ENCODE results near the gene DAGLA. TPM values are rescaled to one million over a fixed set of nuclear protein-coding genes. Genes with fewer than 3 reads are reported as not detected.

Gene DAGLA
- total and polyA plus RNA-seq, 2 of the 13 experiments (the other 11 are each of a cell fraction or from before 2014, with no cell fraction given) = 2.6 to 3.9 TPM

DNA sequence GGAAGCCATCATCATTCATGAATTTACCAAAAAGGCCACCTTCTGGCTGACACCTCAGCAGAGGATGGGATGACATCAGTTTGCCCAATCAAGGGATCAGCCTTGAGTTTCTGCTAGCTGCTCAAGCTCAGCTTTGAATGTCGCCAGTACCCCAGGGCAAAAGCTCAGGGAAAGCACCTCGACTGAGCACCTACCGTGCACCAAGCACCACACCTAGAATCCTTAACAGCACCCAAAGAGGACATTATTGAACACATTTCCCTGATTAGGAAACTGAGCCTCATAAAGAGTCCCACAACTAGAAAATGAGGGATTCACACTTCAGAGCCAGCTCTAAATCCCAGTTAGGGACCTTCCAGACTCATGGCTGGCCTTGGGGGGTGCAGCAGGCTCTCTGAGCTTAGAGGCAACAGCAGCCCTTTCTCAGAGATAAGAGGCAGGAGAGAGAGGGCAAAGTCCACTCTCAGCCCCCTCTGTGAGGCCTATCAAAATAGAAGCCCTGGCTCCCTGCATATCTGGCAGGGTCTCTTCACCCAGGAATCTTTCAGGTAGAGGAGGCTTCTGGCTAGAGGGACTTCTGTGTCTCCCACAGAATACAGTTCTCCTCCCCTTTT lies 13.4 kb upstream of the DAGLA start (continued):
- TF ChIP-seq ZNF746 (CRISPR knock-in tag; IDR thresholded peaks at IDR 0.05) (no peak), ZMYM4 (CRISPR knock-in tag; IDR thresholded peaks at IDR 0.05) (0 out of 2 replicates have a peak, but pooled peaks have one; percentile 24), SP5 (CRISPR knock-in tag; IDR thresholded peaks at IDR 0.05; ENCODE audit: borderline replicate concordance, low read depth) (no peak; the same call in 1 of the 2 replicates), MED1 (CRISPR knock-in tag; IDR thresholded peaks at IDR 0.05) (peak; percentile 38; the same call in 1 of the 2 replicates), HOXA3 (CRISPR knock-in tag; IDR thresholded peaks at IDR 0.05) (peak; percentile 54; the same call in 1 of the 2 replicates), FOXO4 (CRISPR knock-in tag; conservative IDR thresholded peaks at IDR 0.05) (no peak), ZFX (CRISPR knock-in tag; IDR thresholded peaks at IDR 0.05; ENCODE audit: low read depth) (peak; percentile 38; the same call in 1 of the 2 replicates), ZBTB7B (CRISPR knock-in tag; IDR thresholded peaks at IDR 0.05) (peak; percentile 83), SNAPC2 (CRISPR knock-in tag; IDR thresholded peaks at IDR 0.05) (no peak), PRPF4 (IDR thresholded peaks at IDR 0.05; ENCODE audit: low read depth, low read length, poor library complexity, severe bottlenecking) (no peak), AKAP8 (CRISPR knock-in tag; IDR thresholded peaks at IDR 0.05) (no peak), KLF11 (CRISPR knock-in tag; IDR thresholded peaks at IDR 0.05) (no peak), ZNF652 (CRISPR knock-in tag; IDR thresholded peaks at IDR 0.05; ENCODE audit: borderline replicate concordance, low read depth) (no peak), ZNF780A (CRISPR knock-in tag; IDR thresholded peaks at IDR 0.05) (no peak), CREB1 (IDR thresholded peaks at IDR 0.05) (no peak), CREB1 (CRISPR knock-in tag; IDR thresholded peaks at IDR 0.05) (no peak), DNMT1 (CRISPR knock-in tag; IDR thresholded peaks at IDR 0.05) (no peak), ZBTB39 (CRISPR knock-in tag; IDR thresholded peaks at IDR 0.05) (no peak), ZSCAN21 (CRISPR knock-in tag; IDR thresholded peaks at IDR 0.05; ENCODE audit: borderline replicate concordance) (peak; percentile 93), NKX3-1 (CRISPR knock-in tag; IDR thresholded peaks at IDR 0.05) (no peak), ZGPAT (CRISPR knock-in tag; IDR thresholded peaks at IDR 0.05) (peak; percentile 62; the same call in 1 of the 2 replicates)
- TF ChIP-seq, protein P1, sequence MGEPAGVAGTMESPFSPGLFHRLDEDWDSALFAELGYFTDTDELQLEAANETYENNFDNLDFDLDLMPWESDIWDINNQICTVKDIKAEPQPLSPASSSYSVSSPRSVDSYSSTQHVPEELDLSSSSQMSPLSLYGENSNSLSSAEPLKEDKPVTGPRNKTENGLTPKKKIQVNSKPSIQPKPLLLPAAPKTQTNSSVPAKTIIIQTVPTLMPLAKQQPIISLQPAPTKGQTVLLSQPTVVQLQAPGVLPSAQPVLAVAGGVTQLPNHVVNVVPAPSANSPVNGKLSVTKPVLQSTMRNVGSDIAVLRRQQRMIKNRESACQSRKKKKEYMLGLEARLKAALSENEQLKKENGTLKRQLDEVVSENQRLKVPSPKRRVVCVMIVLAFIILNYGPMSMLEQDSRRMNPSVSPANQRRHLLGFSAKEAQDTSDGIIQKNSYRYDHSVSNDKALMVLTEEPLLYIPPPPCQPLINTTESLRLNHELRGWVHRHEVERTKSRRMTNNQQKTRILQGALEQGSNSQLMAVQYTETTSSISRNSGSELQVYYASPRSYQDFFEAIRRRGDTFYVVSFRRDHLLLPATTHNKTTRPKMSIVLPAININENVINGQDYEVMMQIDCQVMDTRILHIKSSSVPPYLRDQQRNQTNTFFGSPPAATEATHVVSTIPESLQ (CRISPR knock-in tag; conservative IDR thresholded peaks at IDR 0.05) = no peak
- TF ChIP-seq, protein P2, sequence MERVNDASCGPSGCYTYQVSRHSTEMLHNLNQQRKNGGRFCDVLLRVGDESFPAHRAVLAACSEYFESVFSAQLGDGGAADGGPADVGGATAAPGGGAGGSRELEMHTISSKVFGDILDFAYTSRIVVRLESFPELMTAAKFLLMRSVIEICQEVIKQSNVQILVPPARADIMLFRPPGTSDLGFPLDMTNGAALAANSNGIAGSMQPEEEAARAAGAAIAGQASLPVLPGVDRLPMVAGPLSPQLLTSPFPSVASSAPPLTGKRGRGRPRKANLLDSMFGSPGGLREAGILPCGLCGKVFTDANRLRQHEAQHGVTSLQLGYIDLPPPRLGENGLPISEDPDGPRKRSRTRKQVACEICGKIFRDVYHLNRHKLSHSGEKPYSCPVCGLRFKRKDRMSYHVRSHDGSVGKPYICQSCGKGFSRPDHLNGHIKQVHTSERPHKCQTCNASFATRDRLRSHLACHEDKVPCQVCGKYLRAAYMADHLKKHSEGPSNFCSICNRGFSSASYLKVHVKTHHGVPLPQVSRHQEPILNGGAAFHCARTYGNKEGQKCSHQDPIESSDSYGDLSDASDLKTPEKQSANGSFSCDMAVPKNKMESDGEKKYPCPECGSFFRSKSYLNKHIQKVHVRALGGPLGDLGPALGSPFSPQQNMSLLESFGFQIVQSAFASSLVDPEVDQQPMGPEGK (CRISPR knock-in tag; IDR thresholded peaks at IDR 0.05) = 0 out of 2 replicates have a peak, but pooled peaks have one; percentile 27
